IPS-15b (cell line): ENCODE results near the gene KLHDC9.

Experiments
- H3K27me3 ChIP-seq: one replicate; pipeline ENCODE4 v1.6.1; 2013; ENCODE audit warnings: low read length; ENCODE audit not compliant: control insufficient read depth, insufficient read depth
- H3K36me3 ChIP-seq: one replicate; pipeline ENCODE4 v1.6.1; 2013; ENCODE audit warnings: low read length; ENCODE audit not compliant: control insufficient read depth, insufficient read depth
- H3K4me1 ChIP-seq: one replicate; pipeline ENCODE4 v1.6.1; 2013; ENCODE audit warnings: mild to moderate bottlenecking, low read length; ENCODE audit not compliant: control insufficient read depth, insufficient read depth
- H3K4me3 ChIP-seq: one replicate; pipeline ENCODE4 v1.5.1; 2013; ENCODE audit warnings: low read depth, low read length
- H3K9ac ChIP-seq: one replicate; pipeline ENCODE4 v1.6.1; 2013; ENCODE audit warnings: low read depth, mild to moderate bottlenecking, low read length
- H3K9me3 ChIP-seq: one replicate; pipeline ENCODE4 v1.6.1; 2013; ENCODE audit warnings: mild to moderate bottlenecking, low read length; ENCODE audit not compliant: control insufficient read depth, insufficient read depth

Gene KLHDC9

GRCh38 chr1:161068306-161069234 lies 29.6 kb upstream of the KLHDC9 start:
- no peak overlapping the region for H3K9ac ChIP-seq
- no peaks in the 10 kb centered on the region for H3K9me3 ChIP-seq
- H3K27me3 ChIP-seq = peaks cover 2% of the 10 kb centered on the region
- H3K36me3 ChIP-seq = no peaks in the 10 kb centered on the region
- peaks cover 2% of the 10 kb centered on the region for H3K4me1 ChIP-seq
- H3K4me3 ChIP-seq = no peak overlapping the region

DNA sequence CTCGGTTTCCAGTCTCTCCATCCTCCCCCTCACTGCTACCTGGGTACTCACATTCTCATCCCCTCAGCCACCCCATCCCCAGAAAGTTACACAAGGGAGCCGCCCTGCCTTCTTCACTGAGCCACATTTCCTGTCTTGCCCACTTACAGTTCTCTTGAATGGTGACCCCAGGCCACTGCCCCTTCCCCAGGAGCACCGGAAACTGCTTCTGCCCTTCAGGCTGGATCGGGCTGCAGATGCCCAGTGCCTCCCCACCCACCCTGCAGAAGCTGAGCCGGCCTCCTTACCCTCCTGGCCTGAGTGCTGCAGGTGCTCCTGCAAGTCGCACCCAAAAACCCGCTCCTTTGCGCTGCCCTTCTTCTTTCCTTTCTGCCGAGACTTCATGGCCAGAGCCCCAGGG lies 28.9 kb upstream of the KLHDC9 start:
- Histone ChIP-seq H3K27me3 (peaks cover 2% of the 10 kb centered on the region), H3K9me3 (no peaks in the 10 kb centered on the region), H3K4me3 (no peak overlapping the region), H3K36me3 (no peaks in the 10 kb centered on the region), H3K4me1 (peaks cover under 1% of the 10 kb centered on the region), H3K9ac (no peak overlapping the region)

- no peak within 1 kb of the TSS for H3K9ac ChIP-seq
- no peaks in the 10 kb centered on the region for H3K9me3 ChIP-seq
- H3K4me3 ChIP-seq = no peak within 1 kb of the TSS
- H3K4me1 ChIP-seq = no peaks in the 10 kb centered on the region
- no peaks in the 10 kb centered on the region for H3K36me3 ChIP-seq
- H3K27me3 ChIP-seq = peaks cover 2% of the 10 kb centered on the region
These were observed 28.4 kb upstream of the KLHDC9 start, which contains the start of gene ARHGAP30 for GRCh38 chr1:161069731-161070270. TSS of gene ARHGAP30 (minus strand) at chr1:161069891. CDS start at chr1:161069624, 267 bp downstream.

DNA sequence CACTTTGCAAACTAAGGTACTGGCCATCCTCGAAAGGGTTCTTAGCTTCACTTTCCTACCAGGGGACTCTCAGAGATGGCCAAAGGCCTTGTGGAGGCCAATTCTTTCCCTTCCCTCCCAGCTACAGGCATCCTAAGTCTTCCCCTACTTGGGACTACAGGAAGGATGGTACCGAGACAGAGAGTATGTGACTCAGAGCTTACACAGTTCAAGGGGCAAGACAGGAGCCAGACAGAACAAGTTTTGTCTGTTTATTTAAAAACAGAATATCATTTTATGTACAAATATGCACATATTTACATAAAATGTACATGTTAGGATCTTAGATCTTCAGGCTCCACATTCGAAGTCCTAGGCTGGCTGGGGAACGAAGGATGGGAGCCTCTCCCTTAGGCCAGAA lies 27.4 kb upstream of the KLHDC9 start:
- Histone ChIP-seq H3K36me3 (no peaks in the 10 kb centered on the region), H3K27me3 (peaks cover 2% of the 10 kb centered on the region), H3K4me3 (no peak overlapping the region), H3K9ac (no peak overlapping the region), H3K4me1 (no peaks in the 10 kb centered on the region), H3K9me3 (no peaks in the 10 kb centered on the region)

DNA sequence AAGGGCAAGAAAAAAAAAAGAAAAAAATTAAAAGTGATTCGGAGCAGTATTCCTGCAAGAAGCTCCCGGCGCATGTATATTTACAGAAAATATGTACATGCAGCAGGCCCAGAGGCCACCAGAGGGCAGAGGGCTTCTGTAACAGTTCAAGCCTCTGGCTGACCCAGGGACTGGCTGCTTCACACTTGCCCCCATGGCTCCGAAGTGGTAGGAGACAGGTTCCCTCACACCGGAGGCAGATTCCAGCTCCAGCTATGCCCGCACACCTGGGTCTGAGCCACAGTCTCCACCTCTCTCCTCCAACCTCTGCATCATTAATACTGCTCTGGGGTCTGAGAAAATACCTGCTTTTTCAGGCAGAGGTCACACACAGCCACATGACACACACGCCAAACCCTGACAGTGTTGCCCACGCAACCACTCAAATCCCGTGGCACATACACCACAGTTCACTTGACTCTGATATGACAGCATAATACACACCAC lies 26.2 kb upstream of the KLHDC9 start:
- H3K4me1 ChIP-seq = no peaks in the 10 kb centered on the region
- H3K36me3 ChIP-seq = no peaks in the 10 kb centered on the region
- peaks cover 2% of the 10 kb centered on the region for H3K27me3 ChIP-seq
- no peaks in the 10 kb centered on the region for H3K9me3 ChIP-seq
- H3K9ac ChIP-seq = no peak overlapping the region
- H3K4me3 ChIP-seq = no peak overlapping the region

- no peak overlapping the region for H3K4me3 ChIP-seq
- H3K9me3 ChIP-seq = no peaks in the 10 kb centered on the region
- no peaks in the 10 kb centered on the region for H3K27me3 ChIP-seq
- no peaks in the 10 kb centered on the region for H3K4me1 ChIP-seq
- H3K36me3 ChIP-seq = no peaks in the 10 kb centered on the region
- H3K9ac ChIP-seq = no peak overlapping the region
These were observed 25.3 kb upstream of the KLHDC9 start for GRCh38 chr1:161072751-161073449.

GRCh38 chr1:161073474-161074121 lies 24.6 kb upstream of the KLHDC9 start:
- H3K9me3 ChIP-seq = no peaks in the 10 kb centered on the region
- no peak overlapping the region for H3K4me3 ChIP-seq
- H3K4me1 ChIP-seq = no peaks in the 10 kb centered on the region
- H3K36me3 ChIP-seq = no peaks in the 10 kb centered on the region
- H3K27me3 ChIP-seq = no peaks in the 10 kb centered on the region
- no peak overlapping the region for H3K9ac ChIP-seq

DNA sequence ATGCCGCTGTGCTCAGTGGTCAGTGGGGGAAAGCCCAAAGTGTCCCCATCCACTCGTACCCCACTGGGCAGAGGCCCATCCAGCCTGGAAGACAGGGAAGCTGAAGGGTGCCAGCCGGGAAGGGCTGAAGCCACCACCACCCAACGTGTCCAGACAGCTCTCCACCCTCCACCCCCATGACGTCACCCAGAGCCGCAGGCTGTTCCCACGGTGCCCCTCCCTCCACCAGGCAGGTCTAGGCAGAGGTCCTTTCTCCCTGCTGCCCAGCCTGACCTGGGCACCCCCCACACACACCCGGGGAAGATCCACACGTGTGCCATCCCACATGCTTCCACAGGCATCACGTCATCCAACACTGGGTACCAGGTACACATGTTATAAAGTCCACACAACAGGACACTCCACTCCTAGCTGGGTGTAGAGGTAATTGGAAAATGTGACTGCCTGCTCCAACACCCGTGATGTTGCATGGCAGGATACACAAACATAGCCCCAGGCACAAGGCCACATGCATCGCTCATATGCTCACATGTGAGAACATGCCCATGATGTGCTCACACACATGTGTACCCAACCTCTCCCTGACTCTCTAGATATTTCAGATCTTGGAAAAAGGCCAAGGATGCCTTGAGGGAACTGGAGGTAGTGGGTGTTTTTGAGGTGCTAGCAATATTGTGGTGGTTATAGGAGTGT lies 23.3 kb upstream of the KLHDC9 start:
- no peaks in the 10 kb centered on the region for H3K36me3 ChIP-seq
- H3K4me1 ChIP-seq = no peaks in the 10 kb centered on the region
- H3K9ac ChIP-seq = no peak overlapping the region
- H3K4me3 ChIP-seq = no peak overlapping the region
- no peaks in the 10 kb centered on the region for H3K9me3 ChIP-seq
- no peaks in the 10 kb centered on the region for H3K27me3 ChIP-seq

DNA sequence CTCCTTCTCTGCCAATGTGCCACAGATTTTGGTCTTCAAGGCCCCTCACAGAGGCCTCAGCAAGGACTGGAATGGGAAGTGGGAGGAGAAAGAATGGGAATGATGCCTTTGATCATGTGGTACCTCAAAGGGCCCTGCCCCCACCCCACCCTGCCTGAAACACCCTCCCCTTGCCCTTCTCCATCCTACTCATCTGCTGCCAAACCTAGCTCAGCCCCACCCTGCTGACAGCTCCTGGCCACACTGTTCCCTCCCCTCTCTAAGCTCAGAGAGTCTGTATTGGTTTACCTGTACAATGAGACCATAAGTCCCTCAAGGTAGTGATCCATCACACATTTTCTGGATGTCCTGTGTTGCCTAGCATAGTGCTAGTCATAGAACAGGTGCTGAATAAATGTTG lies 21.8 kb upstream of the KLHDC9 start:
- Histone ChIP-seq H3K36me3 (no peaks in the 10 kb centered on the region), H3K27me3 (no peaks in the 10 kb centered on the region), H3K4me1 (peaks cover 7% of the 10 kb centered on the region), H3K9ac (no peak overlapping the region), H3K9me3 (no peaks in the 10 kb centered on the region), H3K4me3 (no peak overlapping the region)

DNA sequence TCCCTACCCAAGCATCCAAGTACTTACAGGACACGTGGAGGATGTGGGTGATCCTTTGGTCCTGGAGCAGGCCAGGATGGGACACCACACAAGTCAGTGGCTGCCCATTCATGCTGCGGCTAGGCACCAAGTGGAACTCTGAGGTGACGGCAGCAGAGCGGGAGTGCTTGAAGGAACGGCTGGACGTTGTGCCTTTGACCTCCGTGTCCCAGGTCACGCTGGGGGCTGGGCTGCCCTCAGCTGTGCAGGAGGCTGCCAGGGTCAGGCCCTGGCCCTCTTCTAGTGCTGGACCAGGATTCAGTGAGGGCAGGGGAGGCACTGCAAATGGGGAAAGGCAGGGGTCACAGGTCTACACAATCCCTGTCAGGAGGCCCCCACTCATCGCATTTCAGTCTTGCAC lies 20.7 kb upstream of the KLHDC9 start:
- no peak overlapping the region for H3K9ac ChIP-seq
- H3K4me3 ChIP-seq = no peak overlapping the region
- peaks cover 7% of the 10 kb centered on the region for H3K4me1 ChIP-seq
- no peaks in the 10 kb centered on the region for H3K27me3 ChIP-seq
- no peaks in the 10 kb centered on the region for H3K9me3 ChIP-seq
- no peaks in the 10 kb centered on the region for H3K36me3 ChIP-seq
